Endometrial microvascular endothelial cells (primary cell): Measurements from ENCODE around the gene ARTN. TPM values are rescaled to one million over a fixed set of nuclear protein-coding genes. Genes with fewer than 3 reads are reported as not detected.

ENCODE experiments used
- in situ Hi-C: cut with HindIII; loops from 2 replicates; pipeline ENCODE4 v1.10.0; 2017; ENCODE audit warnings: low sequenced_read_pairs, low pct_unique_long_range_greater_than_20kb; ENCODE audit errors: inconsistent ontology term
- total RNA-seq: library from RNA; depleted of rRNA; stranded (reverse); fragments of >200 nt; gene quantifications from one replicate; pipeline ENCODE4 v1.2.3, GENCODE V29; 2015; ENCODE audit errors: inconsistent ontology term

Gene ARTN
- total RNA-seq, 1 donor from 2014 or later, result not detected

DNA sequence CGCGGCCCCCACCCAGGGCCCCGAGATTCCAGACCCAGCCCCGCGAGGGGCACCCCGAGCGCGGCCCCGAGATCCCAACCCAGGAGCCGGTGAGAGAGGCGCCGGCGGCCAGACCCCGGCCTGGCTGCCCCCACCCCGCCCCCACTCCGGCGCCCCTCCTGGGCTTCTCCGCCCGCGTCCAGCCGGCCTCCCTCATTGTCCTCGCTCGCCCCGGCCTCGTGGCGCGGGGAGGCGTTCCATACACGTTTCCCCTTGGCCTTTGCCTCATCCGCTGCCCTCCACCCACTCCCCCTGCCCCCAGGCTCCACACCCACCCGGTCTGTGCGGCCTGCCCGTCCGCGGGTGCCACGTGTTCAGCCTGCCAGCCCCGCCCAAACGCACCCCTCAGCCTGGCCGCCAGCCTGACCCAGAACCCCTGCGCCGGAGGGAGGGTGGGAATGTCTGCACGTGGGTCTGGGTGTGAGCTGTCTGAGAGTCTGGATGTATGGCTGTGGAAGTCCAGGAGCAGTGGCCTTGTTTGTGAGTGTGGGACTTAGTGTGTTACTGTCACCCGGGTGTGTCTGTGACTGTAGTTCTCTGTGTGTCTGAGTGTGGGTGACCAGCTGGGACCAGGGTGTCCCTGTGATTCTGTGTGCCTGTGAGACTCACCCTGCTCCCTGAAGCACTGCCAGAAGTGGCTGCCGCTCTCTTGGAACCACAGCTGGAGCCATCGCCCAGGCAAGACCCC is 46.1 kb downstream of the ARTN start:
- in situ Hi-C loops, result no loop called here

DNA sequence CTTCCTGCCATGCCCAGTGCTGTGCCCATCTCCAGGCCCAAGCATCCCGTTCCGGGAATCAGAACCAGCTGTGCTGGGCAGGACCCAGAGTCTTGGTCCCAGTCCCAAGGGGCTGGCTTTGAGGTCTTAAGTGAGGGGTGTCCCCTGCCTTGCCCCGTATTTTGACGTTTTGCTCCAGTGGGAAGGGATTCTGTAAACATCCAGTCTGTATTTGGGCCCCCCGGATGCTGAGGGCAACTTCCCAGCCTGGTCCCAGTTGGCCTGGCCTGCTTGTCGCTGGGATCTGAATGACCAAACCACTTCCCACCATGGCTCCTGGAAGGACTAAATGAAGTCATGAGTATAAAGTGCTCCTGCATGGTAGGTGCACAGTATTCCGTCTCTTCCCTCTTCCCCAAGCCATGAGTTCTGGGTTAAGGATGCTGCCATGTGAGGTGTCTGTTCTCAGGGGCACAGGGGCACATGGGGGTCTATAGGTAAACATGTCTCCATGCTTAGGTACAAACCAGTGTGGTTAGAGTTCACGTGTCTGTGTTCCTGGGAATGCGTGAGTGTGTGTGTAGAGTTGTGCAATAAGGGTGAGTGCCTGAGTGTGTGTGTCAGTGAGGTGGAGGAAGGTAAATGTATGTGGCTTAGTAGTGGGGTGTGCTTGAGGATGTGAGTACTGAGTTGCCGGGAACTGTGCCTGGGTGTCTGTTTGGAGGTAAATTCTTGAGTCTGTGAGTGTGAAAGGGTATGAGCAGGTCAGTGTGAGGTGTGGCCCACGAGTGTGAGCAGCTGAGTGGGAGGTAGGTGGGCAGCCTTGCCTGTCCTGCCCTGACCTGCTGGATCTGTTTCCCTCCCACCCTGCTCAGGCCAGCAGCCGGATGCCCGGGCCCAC is 46.9 kb downstream of the ARTN start:
- in situ Hi-C loops, result no loop called here

- in situ Hi-C loops, result no loop called here
These were observed 47.5 kb downstream of the ARTN start for GRCh38 chr1:43981135-43981491.

- in situ Hi-C loops, result no loop called here
These were observed 48.0 kb downstream of the ARTN start for GRCh38 chr1:43981636-43982035.

DNA sequence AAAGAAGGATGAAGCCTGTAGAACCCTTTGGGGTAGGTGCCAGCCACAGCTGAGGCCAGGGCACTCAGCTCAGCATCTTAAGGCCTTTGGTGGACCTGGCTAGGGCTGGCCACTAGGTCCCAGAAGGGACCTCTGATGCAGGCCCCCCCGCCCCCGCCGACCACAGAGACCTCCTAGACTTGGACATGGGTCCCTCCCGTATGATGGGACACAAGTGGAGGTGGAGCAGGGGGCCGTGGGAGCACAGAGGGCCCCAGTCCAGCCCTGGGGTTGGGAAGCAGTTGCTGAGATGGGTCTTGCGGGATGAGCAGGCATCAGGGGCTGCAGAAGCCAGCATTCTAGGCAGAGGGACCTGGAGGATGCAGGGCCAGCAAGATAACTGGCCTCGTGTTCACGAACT is 48.6 kb downstream of the ARTN start:
- in situ Hi-C loops, result no loop called here

DNA sequence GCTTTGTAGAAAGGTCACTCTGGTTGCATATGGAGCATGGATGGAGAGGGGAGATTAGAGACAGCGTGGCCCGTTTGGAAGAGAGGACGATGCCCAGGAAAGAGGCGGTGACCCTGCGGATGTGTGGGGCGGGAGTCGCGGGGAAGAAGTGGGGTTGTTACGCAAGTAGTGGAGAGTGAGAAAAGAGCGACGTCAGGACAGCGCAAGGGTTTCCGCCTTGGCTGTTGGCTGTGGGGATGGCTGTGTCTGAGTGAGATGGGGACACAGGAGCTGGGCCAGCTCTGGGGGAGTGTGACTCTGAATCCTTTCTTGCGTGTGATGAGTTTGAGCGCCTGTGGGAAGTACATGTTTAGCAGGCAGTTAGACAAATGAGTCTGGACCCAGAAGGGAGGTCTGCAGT is 49.2 kb downstream of the ARTN start:
- in situ Hi-C loops, result no loop called here

DNA sequence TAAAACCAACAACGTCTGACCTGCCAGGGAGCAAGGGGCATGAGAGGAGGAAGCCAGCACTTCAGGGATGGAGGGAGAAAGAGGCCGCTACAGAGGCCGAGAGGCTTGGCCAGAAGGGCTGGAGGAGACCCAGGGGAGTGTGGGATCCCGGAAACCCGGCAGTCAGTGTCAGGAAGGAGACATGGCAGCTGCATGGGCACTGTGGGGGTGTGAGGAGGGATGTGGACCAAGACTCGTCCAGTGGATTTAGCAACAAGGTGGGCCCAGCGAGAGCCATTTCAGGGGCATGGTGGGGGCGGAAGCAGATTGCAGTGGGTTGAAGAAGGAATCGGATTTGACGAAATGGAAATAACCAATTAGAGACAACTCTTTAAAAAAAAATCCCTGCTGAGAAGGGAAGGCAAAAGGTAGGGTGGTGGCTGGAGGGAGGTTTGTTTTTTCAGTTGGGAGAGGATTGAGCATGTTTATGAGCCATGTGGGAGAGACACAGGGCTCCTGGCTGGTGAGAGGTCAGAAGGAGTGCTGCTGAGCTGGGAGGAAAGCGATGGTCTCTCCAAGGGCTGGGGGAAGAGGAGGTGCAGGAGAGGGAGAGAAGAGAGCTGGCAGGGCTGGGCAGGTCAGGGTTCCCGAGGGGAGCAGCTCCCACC is 49.8 kb downstream of the ARTN start:
- in situ Hi-C loops, result no loop called here

DNA sequence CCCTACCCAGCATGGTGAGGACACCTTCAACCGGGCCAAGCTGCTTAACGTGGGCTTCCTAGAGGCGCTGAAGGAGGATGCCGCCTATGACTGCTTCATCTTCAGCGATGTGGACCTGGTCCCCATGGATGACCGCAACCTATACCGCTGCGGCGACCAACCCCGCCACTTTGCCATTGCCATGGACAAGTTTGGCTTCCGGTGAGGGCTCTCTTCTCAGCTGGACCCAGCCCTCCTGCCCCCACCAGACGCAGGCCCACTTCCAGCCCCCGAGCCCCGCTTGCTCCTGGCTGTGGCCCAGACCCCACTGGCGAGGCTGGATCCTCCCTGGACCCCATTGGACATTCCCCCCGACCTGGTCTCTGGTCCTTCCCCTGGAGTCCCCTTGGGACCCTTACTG is 51.3 kb downstream of the ARTN start:
- in situ Hi-C loops, result no loop called here

- in situ Hi-C loops, result no loop called here
These were observed 52.5 kb downstream of the ARTN start for GRCh38 chr1:43985984-43986595.

GRCh38 chr1:43986712-43987111 is 53.1 kb downstream of the ARTN start:
- in situ Hi-C loops, result no loop called here

Other genes starting within 250 kb of the ARTN start
- 9.0 TPM for gene ST3GAL3, start 226.3 kb upstream of the ARTN start, total RNA-seq
- gene IPO13, start 13.1 kb downstream of the ARTN start, total RNA-seq, result 23.5 TPM
- gene DPH2, start 36.2 kb downstream of the ARTN start, total RNA-seq, result 63.8 TPM
- 123 TPM for gene ATP6V0B, start 41.2 kb downstream of the ARTN start, total RNA-seq
- gene B4GALT2, start 45.4 kb downstream of the ARTN start, total RNA-seq, result 115 TPM
- 1.3 TPM for gene CCDC24, start 57.8 kb downstream of the ARTN start, total RNA-seq
- 0.28 TPM for gene SLC6A9, start 97.7 kb downstream of the ARTN start, total RNA-seq
- not detected for gene KLF17, start 185.0 kb downstream of the ARTN start, total RNA-seq
- gene KLF18, start 207.8 kb downstream of the ARTN start, total RNA-seq, result not detected